Activated T-helper 9 cell treated with anti-CD3 and anti-CD28 coated beads, Interleukin-2, amount 50 U/mL, for 16 hours (primary cell): ENCODE measurements around the gene FAM53A.
"Not testable (repeated sequence)": the region's sequence is repeated elsewhere in the genome, so short reads cannot be mapped to it uniquely, and the experiment has no call there.

Experiments used
- DNase-seq: peaks from one replicate; pipeline ENCODE4 v3.0.0-alpha.2; 2020; ENCODE audit warnings: low read depth

Gene FAM53A

GRCh38 chr4:1659104-1660043 is 24.7 kb downstream of the FAM53A start:
- no peak for DNase-seq

GRCh38 chr4:1658581-1658980 is 25.5 kb downstream of the FAM53A start:
- DNase-seq = no peak

GRCh38 chr4:1658146-1658545 is 26.0 kb downstream of the FAM53A start:
- no peak for DNase-seq

GRCh38 chr4:1656986-1657385 is 27.1 kb downstream of the FAM53A start:
- DNase-seq = no peak

- no peak for DNase-seq
Observed at GRCh38 chr4:1656132-1656531, 28.0 kb downstream of the FAM53A start.

- DNase-seq = no peak
Observed at GRCh38 chr4:1655676-1656075, 28.4 kb downstream of the FAM53A start.

GRCh38 chr4:1655081-1655480 is 29.0 kb downstream of the FAM53A start:
- DNase-seq = no peak

- no peak for DNase-seq
Observed at GRCh38 chr4:1654216-1654955, 29.7 kb downstream of the FAM53A start.

- DNase-seq = no peak
Observed at GRCh38 chr4:1653776-1654175, 30.3 kb downstream of the FAM53A start.

- no peak for DNase-seq
Observed at GRCh38 chr4:1652088-1652487, 32.0 kb downstream of the FAM53A start.

- no peak for DNase-seq
Observed at GRCh38 chr4:1651609-1652008, 32.5 kb downstream of the FAM53A start.

GRCh38 chr4:1648962-1649361 is 35.2 kb downstream of the FAM53A start:
- no peak for DNase-seq

GRCh38 chr4:1647432-1647831 is 36.7 kb downstream of the FAM53A start:
- no peak for DNase-seq

GRCh38 chr4:1646690-1647089 is 37.4 kb downstream of the FAM53A start:
- DNase-seq = no peak

- no peak for DNase-seq
Observed at GRCh38 chr4:1644891-1645657, 39.0 kb downstream of the FAM53A start.

- no peak for DNase-seq
Observed at GRCh38 chr4:1643971-1644735, 40.0 kb downstream of the FAM53A start.

GRCh38 chr4:1642196-1642951 is 41.7 kb downstream of the FAM53A start:
- DNase-seq = no peak

- DNase-seq = no peak
Observed at GRCh38 chr4:1641671-1642070, 42.4 kb downstream of the FAM53A start.

GRCh38 chr4:1640716-1641503 is 43.2 kb downstream of the FAM53A start:
- not testable (repeated sequence) for DNase-seq

GRCh38 chr4:1640190-1640589 is 43.9 kb downstream of the FAM53A start:
- DNase-seq = no peak
